ENCODE measurements around the gene PNMA6F.
"Not testable (repeated sequence)": the region's sequence is repeated elsewhere in the genome, so short reads cannot be mapped to it uniquely, and the experiment has no call there.

PNMA6F gene

GRCh38 chrX:153342762-153343558, 21.4 kb upstream of the PNMA6F start:
- Mint-ChIP-seq H3K4me3 (peak overlapping the region; percentile 14), H3K27ac (peak overlapping the region; percentile 88), H3K36me3 (peaks cover 72% of the 10 kb centered on the region), H3K4me1 (peaks cover 51% of the 10 kb centered on the region), H3K9me3 (no peaks in the 10 kb centered on the region)
- no peak for DNase-seq (ENCODE audit: low spot score in 2 of 2)
- ATAC-seq = no peak

GRCh38 chrX:153340111-153340510, 18.5 kb upstream of the PNMA6F start:
- H3K27ac Mint-ChIP-seq = peak overlapping the region; percentile 18
- no peak overlapping the region for H3K4me3 Mint-ChIP-seq
- no peaks in the 10 kb centered on the region for H3K9me3 Mint-ChIP-seq
- no peak for ATAC-seq
- H3K4me1 Mint-ChIP-seq = peaks cover 70% of the 10 kb centered on the region
- no peak for DNase-seq (ENCODE audit: low spot score in 2 of 2)
- peaks cover 49% of the 10 kb centered on the region for H3K36me3 Mint-ChIP-seq

DNA sequence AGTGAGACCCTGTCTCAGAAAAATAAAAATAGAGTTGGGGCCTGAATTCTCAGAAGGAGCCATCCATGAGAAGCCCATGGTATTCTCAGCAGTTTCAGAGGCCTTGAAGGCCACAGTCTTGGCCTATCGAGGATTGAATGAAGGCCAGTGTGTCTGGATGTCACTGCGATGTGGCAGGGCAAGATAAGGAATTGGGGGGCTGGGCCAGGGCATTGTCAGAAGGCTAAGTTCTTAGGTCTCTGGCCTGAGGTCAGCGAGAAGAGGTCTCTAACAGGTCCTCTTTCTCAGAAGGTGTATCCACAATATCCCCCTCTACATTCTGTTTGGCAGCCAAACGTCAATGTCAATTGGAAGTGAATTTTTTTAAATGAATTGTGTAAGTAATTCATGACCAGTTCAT, 18.1 kb upstream of the PNMA6F start:
- Mint-ChIP-seq H3K27ac (no peak overlapping the region), H3K4me3 (no peak overlapping the region)

DNA sequence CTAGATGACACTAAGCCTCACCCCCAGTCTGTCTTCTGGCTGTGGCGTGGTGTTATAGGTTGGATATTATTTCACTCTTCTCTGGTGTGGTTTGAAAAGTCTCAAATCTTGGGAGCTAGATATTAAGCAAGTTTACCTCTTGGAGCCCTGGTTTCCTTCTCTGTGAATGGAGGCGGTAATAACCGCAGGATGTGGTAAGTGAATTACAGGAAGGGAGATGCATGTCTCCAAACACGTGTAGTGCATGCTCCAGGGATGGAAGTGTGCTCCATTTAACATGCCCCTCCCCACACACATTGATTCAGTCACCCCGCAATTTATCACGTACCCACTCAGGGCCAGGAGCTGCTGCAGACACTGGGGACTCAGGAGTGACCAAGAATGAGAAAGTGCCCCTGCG, 17.3 kb upstream of the PNMA6F start:
- peaks cover 72% of the 10 kb centered on the region for H3K4me1 Mint-ChIP-seq

More for the DNA sequence above, 18.1 kb upstream of the PNMA6F start:
- ATAC-seq (no peak), DNase-seq (ENCODE audit: low spot score in 2 of 2) (no peak)
- Mint-ChIP-seq H3K9me3 (no peaks in the 10 kb centered on the region), H3K36me3 (peaks cover 48% of the 10 kb centered on the region), H3K4me1 (peaks cover 72% of the 10 kb centered on the region)

GRCh38 chrX:153336988-153337387, 15.4 kb upstream of the PNMA6F start:
- H3K4me1 Mint-ChIP-seq = peaks cover 58% of the 10 kb centered on the region
- no peak overlapping the region for H3K4me3 Mint-ChIP-seq
- no peak for DNase-seq (ENCODE audit: low spot score in 2 of 2)
- H3K27ac Mint-ChIP-seq = no peak overlapping the region
- no peaks in the 10 kb centered on the region for H3K9me3 Mint-ChIP-seq
- no peak for ATAC-seq
- peaks cover 39% of the 10 kb centered on the region for H3K36me3 Mint-ChIP-seq

More for the DNA sequence above, 17.3 kb upstream of the PNMA6F start:
- no peak overlapping the region for H3K27ac Mint-ChIP-seq
- H3K9me3 Mint-ChIP-seq = no peaks in the 10 kb centered on the region
- no peak for DNase-seq (ENCODE audit: low spot score in 2 of 2)
- H3K4me3 Mint-ChIP-seq = no peak overlapping the region
- peaks cover 41% of the 10 kb centered on the region for H3K36me3 Mint-ChIP-seq
- ATAC-seq = no peak

- Mint-ChIP-seq H3K9me3 (no peaks in the 10 kb centered on the region), H3K4me1 (peaks cover 51% of the 10 kb centered on the region), H3K27ac (peak overlapping the region; percentile 68), H3K36me3 (peaks cover 32% of the 10 kb centered on the region), H3K4me3 (peak overlapping the region; percentile 64)
- DNase-seq (ENCODE audit: low spot score in 2 of 2) (peak in 1 of 2 donors; percentile 25), ATAC-seq (no peak)
Measured at GRCh38 chrX:153336121-153336894, 14.7 kb upstream of the PNMA6F start.

DNA sequence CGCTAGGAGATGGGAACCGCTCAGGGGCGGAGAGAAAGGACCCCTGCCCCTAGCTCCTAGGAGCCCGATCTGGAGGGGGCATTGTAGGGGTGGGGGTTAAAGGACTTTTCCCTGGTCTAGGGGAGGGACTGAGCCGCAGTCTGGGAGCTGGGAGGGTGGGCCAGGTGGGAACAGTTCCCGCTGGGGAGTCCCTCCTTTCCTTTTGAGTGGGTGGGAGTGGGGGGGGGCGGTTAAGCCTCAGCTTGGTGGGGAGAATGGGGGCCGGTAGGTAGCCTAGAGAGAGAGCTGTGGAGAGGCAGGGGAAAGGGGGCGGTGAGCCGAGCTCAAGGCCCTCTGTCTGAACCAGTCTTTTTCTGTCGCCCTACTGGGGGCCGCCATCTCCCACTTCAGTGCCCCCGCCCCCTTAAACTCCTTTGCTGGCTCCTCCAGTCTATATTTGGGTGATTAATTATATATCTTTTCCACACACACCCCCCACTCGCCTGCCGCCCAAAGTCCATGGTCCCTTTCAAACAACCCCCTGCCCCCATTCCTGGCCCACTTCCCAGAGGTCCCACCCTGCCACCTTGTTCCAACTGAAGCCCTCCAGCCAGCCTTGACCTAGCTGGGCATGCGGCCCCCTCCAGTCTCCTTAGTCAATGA, 13.2 kb upstream of the PNMA6F start:
- ATAC-seq (no peak), DNase-seq (ENCODE audit: low spot score in 2 of 2) (no peak)
- Mint-ChIP-seq H3K4me1 (peaks cover 41% of the 10 kb centered on the region), H3K9me3 (no peaks in the 10 kb centered on the region), H3K4me3 (peak overlapping the region; percentile 64), H3K36me3 (peaks cover 21% of the 10 kb centered on the region), H3K27ac (peak overlapping the region; percentile 68)

GRCh38 chrX:153333821-153334653, 12.5 kb upstream of the PNMA6F start, which contains the start of gene ZNF275:
ZNF275 (plus strand) TSS chrX:153334153; CDS start chrX:153336680, 2,527 bp downstream.
- peak; percentile 99 for ATAC-seq

GRCh38 chrX:153333266-153333665, 11.7 kb upstream of the PNMA6F start:
- peaks cover 9% of the 10 kb centered on the region for H3K36me3 Mint-ChIP-seq
- H3K9me3 Mint-ChIP-seq = no peaks in the 10 kb centered on the region
- H3K4me1 Mint-ChIP-seq = peaks cover 29% of the 10 kb centered on the region
- DNase-seq (ENCODE audit: low spot score in 2 of 2) (no peak), ATAC-seq (no peak)
- H3K4me3 Mint-ChIP-seq = peak overlapping the region; percentile 64
- peak overlapping the region; percentile 68 for H3K27ac Mint-ChIP-seq

More at GRCh38 chrX:153333821-153334653, 12.5 kb upstream of the PNMA6F start, which contains the start of gene ZNF275:
- Mint-ChIP-seq H3K36me3 (peaks cover 17% of the 10 kb centered on the region), H3K9me3 (no peaks in the 10 kb centered on the region), H3K4me3 (peak within 1 kb of the TSS; percentile 64), H3K27ac (peak within 1 kb of the TSS; percentile 68), H3K4me1 (peaks cover 37% of the 10 kb centered on the region)
- peak; percentile 69 to 83 for DNase-seq (ENCODE audit: low spot score in 2 of 2)

- Mint-ChIP-seq H3K36me3 (no peaks in the 10 kb centered on the region), H3K4me1 (no peaks in the 10 kb centered on the region), H3K9me3 (no peaks in the 10 kb centered on the region), H3K27ac (no peak overlapping the region), H3K4me3 (no peak overlapping the region)
- DNase-seq (ENCODE audit: low spot score in 2 of 2) (no peak), ATAC-seq (no peak)
Measured at GRCh38 chrX:153327561-153327960, 6.0 kb upstream of the PNMA6F start.

DNA sequence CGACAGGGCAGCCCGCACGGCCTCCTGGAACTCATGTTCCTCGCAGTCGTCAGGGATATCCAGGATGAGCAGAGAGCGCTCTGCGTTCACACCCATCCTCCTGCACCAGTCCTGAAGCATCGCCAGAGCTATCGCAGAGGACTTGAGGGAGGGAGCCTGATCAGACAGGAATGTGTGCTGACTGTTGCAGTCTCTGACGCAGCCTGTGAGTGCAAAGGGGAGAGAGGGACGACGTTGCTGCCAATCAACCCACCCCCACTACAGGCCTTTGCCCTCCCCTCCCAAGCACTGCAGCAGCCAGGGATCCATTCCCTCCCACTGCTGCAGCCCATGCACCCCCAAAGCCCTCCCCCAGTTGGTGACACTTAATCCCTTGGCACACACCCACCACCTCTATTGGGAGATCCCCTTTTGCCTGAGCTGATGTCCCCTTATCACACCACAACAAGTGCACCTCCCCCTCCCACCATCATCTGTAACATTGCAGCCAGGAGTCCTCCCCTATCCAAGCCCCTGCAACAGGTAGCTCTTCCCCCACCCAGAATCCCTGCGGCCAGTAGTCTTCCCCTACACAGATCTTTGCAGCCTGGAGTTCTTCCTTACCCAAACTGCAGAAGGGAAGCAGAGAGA, 897 bp downstream of the PNMA6F start:
- H3K4me1 Mint-ChIP-seq = no peaks in the 10 kb centered on the region
- H3K9me3 Mint-ChIP-seq = no peaks in the 10 kb centered on the region
- H3K4me3 Mint-ChIP-seq = no peak overlapping the region
- H3K36me3 Mint-ChIP-seq = no peaks in the 10 kb centered on the region
- H3K27ac Mint-ChIP-seq = no peak overlapping the region
- no peak for ATAC-seq
- no peak for DNase-seq (ENCODE audit: low spot score in 2 of 2)

DNA sequence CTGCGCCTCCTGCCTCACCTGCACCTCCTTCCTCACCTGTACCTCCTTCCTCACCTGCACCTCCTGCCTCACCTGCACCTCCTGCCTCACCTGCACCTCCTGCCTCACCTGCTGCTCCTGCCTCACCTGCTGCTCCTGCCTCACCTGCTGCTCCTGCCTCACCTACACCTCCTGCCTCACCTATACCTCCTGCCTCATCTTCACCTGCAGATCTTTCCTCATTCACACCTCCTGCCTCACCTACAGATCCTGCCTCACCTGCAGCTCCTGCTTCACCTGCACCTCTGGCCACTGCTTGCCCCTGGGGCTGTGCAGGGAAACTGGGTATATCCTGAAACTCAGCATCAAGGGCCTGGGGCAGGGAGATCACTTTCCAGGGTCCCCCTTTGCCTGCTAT, 1.5 kb downstream of the PNMA6F start:
- H3K9me3 Mint-ChIP-seq; H3K27ac Mint-ChIP-seq; ATAC-seq; DNase-seq (ENCODE audit: low spot score in 2 of 2); H3K4me1 Mint-ChIP-seq; H3K4me3 Mint-ChIP-seq; H3K36me3 Mint-ChIP-seq: not testable (repeated sequence)

- H3K4me3 Mint-ChIP-seq = no peak overlapping the region
- no peaks in the 10 kb centered on the region for H3K4me1 Mint-ChIP-seq
- DNase-seq (ENCODE audit: low spot score in 2 of 2) (no peak), ATAC-seq (no peak)
- H3K27ac Mint-ChIP-seq = no peak overlapping the region
- H3K36me3 Mint-ChIP-seq = no peaks in the 10 kb centered on the region
- no peaks in the 10 kb centered on the region for H3K9me3 Mint-ChIP-seq
Measured at GRCh38 chrX:153319295-153320046, 2.1 kb downstream of the PNMA6F start.

- H3K4me3 Mint-ChIP-seq = no peak overlapping the region
Measured at GRCh38 chrX:153318811-153319210, 2.8 kb downstream of the PNMA6F start.

More at GRCh38 chrX:153318811-153319210, 2.8 kb downstream of the PNMA6F start:
- H3K4me1 Mint-ChIP-seq = no peaks in the 10 kb centered on the region
- DNase-seq (ENCODE audit: low spot score in 2 of 2) (no peak), ATAC-seq (no peak)
- no peaks in the 10 kb centered on the region for H3K9me3 Mint-ChIP-seq
- H3K36me3 Mint-ChIP-seq = no peaks in the 10 kb centered on the region
- H3K27ac Mint-ChIP-seq = no peak overlapping the region
